ENCODE data around the gene RASEF. TPM values are rescaled to one million over a fixed set of nuclear protein-coding genes. Genes with fewer than 3 reads are reported as not detected.

The RASEF gene
- total and polyA plus RNA-seq, 2 of the 13 experiments (the other 11 are each of a cell fraction or from before 2014, with no cell fraction given) = 0.07 TPM; not detected in 1

DNA sequence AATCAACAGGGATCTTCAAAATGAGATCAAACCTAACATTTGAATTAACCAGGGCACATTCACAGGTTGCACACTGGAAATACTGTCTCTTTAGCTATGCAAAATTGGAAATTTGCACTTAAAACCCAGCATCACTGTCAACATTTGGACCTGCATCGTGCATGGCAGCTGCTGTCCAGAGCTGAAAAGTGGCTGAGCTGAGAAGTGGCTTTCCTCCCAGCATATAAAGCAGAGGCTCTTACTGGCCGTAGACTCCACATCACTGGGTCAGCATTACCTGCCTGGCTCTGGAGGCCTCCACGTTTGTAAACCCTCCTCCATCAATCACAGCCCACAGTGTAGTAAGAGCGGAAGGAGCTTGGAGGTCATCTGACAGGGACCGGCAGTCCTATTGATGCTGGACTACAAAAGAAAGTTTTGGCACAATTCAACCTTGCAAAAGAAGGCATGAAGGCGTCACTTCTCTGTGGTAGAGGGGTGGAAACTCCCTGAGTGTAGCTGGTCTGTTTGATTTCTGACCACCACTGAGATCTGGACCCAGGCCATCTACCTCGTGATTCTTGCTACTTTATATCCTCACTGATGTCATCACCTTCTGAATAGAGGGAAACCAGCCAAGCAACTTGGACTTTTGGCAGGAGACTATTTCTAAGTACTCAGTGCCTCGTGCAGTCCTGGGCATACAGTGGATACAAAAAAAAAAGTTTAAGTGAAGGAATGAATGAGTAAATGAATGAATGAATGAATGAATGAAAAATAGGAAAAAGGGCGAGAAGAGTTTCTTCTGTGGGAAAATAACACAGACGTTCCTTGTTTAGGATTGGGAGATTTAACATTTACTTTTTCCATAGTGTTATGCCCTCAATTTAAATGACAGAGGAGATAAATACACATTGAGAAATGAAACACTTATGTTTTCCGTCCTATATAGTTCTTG, 14.8 kb downstream of the RASEF start:
- intact Hi-C loops (cut with micrococcal nuclease; ENCODE audit: unreplicated experiment) (no loop called here), in situ Hi-C loops (cut with HindIII; ENCODE audit: extremely low pct_ligation_motif_present, low pct_unique_long_range_greater_than_20kb) (no loop called here)
- no peaks in the 10 kb centered on the region for H3K27me3 ChIP-seq (ENCODE audit: control insufficient read depth in 1 of 2, insufficient read depth in 2 of 2, low read length in 2 of 2)
- no peaks in the 10 kb centered on the region for H3K9me3 ChIP-seq (ENCODE audit: low read length)
- ATAC-seq (no peak), FAIRE-seq (no peak), DNase-seq (ENCODE audit: low spot score) (no peak)
- 13% methylated on average over 11 of the region's 11 CpGs for WGBS (ENCODE audit: low lambda C conversion rate)
- no peaks in the 10 kb centered on the region for H3K4me1 ChIP-seq (ENCODE audit: insufficient read depth, low read length)
- ChIA-PET CTCF (ENCODE audit: low intra/inter-chr PET ratio, low total read pairs) (no interaction called here), POLR2A (no interaction called here)
- no peak overlapping the region for H3K4me3 ChIP-seq (replicated peaks in 1 of 3; ENCODE audit: insufficient read depth in 1 of 3, low read depth in 2 of 3, low read length in 3 of 3)
- H4K20me1 ChIP-seq (ENCODE audit: insufficient read depth, low read length) = no peaks in the 10 kb centered on the region
- H3K9ac ChIP-seq (ENCODE audit: insufficient read depth, low read depth, low read length) = no peak overlapping the region
- no peaks in the 10 kb centered on the region for H3K36me3 ChIP-seq (replicated peaks in 1 of 2; ENCODE audit: control insufficient read depth in 1 of 2, insufficient read depth in 2 of 2, low read length in 2 of 2)
- H2AFZ ChIP-seq (ENCODE audit: low read length) = no peak overlapping the region
- no TSS peak for BruUV-seq (replicated peaks)
- no peaks in the 10 kb centered on the region for H3K79me2 ChIP-seq (ENCODE audit: insufficient read depth, low read length)
- no peak overlapping the region for H3K4me2 ChIP-seq (ENCODE audit: low read depth, low read length)
- no peak overlapping the region for H3K27ac ChIP-seq (ENCODE audit: extremely low read length, insufficient read depth, low read length)
- TF ChIP-seq, protein P1, sequence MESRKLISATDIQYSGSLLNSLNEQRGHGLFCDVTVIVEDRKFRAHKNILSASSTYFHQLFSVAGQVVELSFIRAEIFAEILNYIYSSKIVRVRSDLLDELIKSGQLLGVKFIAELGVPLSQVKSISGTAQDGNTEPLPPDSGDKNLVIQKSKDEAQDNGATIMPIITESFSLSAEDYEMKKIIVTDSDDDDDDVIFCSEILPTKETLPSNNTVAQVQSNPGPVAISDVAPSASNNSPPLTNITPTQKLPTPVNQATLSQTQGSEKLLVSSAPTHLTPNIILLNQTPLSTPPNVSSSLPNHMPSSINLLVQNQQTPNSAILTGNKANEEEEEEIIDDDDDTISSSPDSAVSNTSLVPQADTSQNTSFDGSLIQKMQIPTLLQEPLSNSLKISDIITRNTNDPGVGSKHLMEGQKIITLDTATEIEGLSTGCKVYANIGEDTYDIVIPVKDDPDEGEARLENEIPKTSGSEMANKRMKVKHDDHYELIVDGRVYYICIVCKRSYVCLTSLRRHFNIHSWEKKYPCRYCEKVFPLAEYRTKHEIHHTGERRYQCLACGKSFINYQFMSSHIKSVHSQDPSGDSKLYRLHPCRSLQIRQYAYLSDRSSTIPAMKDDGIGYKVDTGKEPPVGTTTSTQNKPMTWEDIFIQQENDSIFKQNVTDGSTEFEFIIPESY (CRISPR knock-in tag; IDR thresholded peaks at IDR 0.05) = no peak
- TF ChIP-seq ZNF660 (CRISPR knock-in tag; IDR thresholded peaks at IDR 0.05; ENCODE audit: borderline replicate concordance, low read depth) (no peak), ZNF567 (CRISPR knock-in tag; IDR thresholded peaks at IDR 0.05; ENCODE audit: borderline replicate concordance) (no peak), CHD4 (IDR thresholded peaks at IDR 0.05; ENCODE audit: borderline replicate concordance, low read length) (no peak), ZKSCAN8 (CRISPR knock-in tag; IDR thresholded peaks at IDR 0.05; ENCODE audit: borderline replicate concordance) (no peak), ZNF34 (CRISPR knock-in tag; IDR thresholded peaks at IDR 0.05; ENCODE audit: borderline replicate concordance) (no peak), HOXA3 (CRISPR knock-in tag; IDR thresholded peaks at IDR 0.05) (no peak), ZNF331 (CRISPR knock-in tag; IDR thresholded peaks at IDR 0.05) (no peak), ZNF441 (CRISPR knock-in tag; IDR thresholded peaks at IDR 0.05; ENCODE audit: borderline replicate concordance) (no peak), SMARCE1 (IDR thresholded peaks at IDR 0.05; ENCODE audit: borderline replicate concordance) (no peak), FOXP1 (IDR thresholded peaks at IDR 0.05) (no peak), FOXP1 (CRISPR knock-in tag; IDR thresholded peaks at IDR 0.05) (no peak), KAT8 (CRISPR knock-in tag; IDR thresholded peaks at IDR 0.05) (no peak), ZNF264 (CRISPR knock-in tag; IDR thresholded peaks at IDR 0.05) (no peak), ZNF749 (CRISPR knock-in tag; IDR thresholded peaks at IDR 0.05; ENCODE audit: borderline replicate concordance) (no peak)
- TF ChIP-seq, protein P2, sequence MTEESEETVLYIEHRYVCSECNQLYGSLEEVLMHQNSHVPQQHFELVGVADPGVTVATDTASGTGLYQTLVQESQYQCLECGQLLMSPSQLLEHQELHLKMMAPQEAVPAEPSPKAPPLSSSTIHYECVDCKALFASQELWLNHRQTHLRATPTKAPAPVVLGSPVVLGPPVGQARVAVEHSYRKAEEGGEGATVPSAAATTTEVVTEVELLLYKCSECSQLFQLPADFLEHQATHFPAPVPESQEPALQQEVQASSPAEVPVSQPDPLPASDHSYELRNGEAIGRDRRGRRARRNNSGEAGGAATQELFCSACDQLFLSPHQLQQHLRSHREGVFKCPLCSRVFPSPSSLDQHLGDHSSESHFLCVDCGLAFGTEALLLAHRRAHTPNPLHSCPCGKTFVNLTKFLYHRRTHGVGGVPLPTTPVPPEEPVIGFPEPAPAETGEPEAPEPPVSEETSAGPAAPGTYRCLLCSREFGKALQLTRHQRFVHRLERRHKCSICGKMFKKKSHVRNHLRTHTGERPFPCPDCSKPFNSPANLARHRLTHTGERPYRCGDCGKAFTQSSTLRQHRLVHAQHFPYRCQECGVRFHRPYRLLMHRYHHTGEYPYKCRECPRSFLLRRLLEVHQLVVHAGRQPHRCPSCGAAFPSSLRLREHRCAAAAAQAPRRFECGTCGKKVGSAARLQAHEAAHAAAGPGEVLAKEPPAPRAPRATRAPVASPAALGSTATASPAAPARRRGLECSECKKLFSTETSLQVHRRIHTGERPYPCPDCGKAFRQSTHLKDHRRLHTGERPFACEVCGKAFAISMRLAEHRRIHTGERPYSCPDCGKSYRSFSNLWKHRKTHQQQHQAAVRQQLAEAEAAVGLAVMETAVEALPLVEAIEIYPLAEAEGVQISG (CRISPR knock-in tag; IDR thresholded peaks at IDR 0.05) = no peak

All from HepG2 (cell line).